HEK293T (cell line): ENCODE results near the gene DCUN1D2.

Experiments used
- CTCF ChIA-PET: fragments of 350-600 bp; formaldehyde crosslinking; extraction: SDS; loops from one replicate; lab custom pipeline; 2021; ENCODE audit warnings: antibody characterized with exemption, inconsistent platforms; lab: Yijun Ruan, JAX
- POLR2A ChIA-PET: fragments of 350-600 bp; formaldehyde crosslinking; extraction: SDS; loops from one replicate; lab custom pipeline; 2020; ENCODE audit warnings: antibody characterized with exemption, inconsistent platforms; lab: Yijun Ruan, JAX
- DNase-seq: peaks from one replicate; pipeline ENCODE4 v3.0.0; 2012; ENCODE audit warnings: mixed read lengths; ENCODE audit errors: extremely low spot score
- ARNT ChIP-seq: fragments of 450-650 bp; IDR thresholded peaks from 2 replicates; pipeline ENCODE4 v1.6.1; 2017; ENCODE audit warnings: mild to moderate bottlenecking
- BHLHE40 ChIP-seq: fragments of 450-650 bp; IDR thresholded peaks from 2 replicates; pipeline ENCODE4 v1.6.1; 2016; ENCODE audit warnings: mild to moderate bottlenecking, moderate library complexity, borderline replicate concordance
- CTBP1 ChIP-seq: fragments of 450-650 bp; IDR thresholded peaks from 2 replicates; pipeline ENCODE4 v1.6.1; 2016; ENCODE audit warnings: borderline replicate concordance
- ELF4 ChIP-seq: fragments of 450-650 bp; IDR thresholded peaks from 2 replicates; pipeline ENCODE4 v1.6.1; 2017; ENCODE audit warnings: antibody characterized with exemption
- FOXA1 ChIP-seq: fragments of 450-650 bp; IDR thresholded peaks from 2 replicates; pipeline ENCODE4 v1.6.1; 2016; ENCODE audit warnings: mild to moderate bottlenecking
- FOXK2 ChIP-seq: fragments of 450-650 bp; IDR thresholded peaks from 2 replicates; pipeline ENCODE4 v1.6.1; 2016; ENCODE audit warnings: mild to moderate bottlenecking
- FOXM1 ChIP-seq: fragments of 450-650 bp; IDR thresholded peaks from 2 replicates; pipeline ENCODE4 v1.6.1; 2017; ENCODE audit warnings: mild to moderate bottlenecking, borderline replicate concordance
- HDGF ChIP-seq: fragments of 450-650 bp; IDR thresholded peaks from 2 replicates; pipeline ENCODE4 v1.6.1; 2017; ENCODE audit warnings: antibody characterized with exemption, borderline replicate concordance
- L3MBTL2 ChIP-seq: fragments of 450-650 bp; conservative IDR thresholded peaks from 2 replicates; pipeline ENCODE4 v1.6.1; 2016; ENCODE audit warnings: mild to moderate bottlenecking
- LEF1 ChIP-seq: fragments of 450-650 bp; IDR thresholded peaks from 2 replicates; pipeline ENCODE4 v1.6.1; 2017; ENCODE audit warnings: mild to moderate bottlenecking, borderline replicate concordance
- NFRKB ChIP-seq: fragments of 450-650 bp; IDR thresholded peaks from 2 replicates; pipeline ENCODE4 v1.6.1; 2016; ENCODE audit warnings: mild to moderate bottlenecking, moderate library complexity
- SP1 ChIP-seq: fragments of 450-650 bp; IDR thresholded peaks from 2 replicates; pipeline ENCODE4 v1.6.1; 2017
- SUZ12 ChIP-seq: fragments of 450-650 bp; IDR thresholded peaks from 2 replicates; pipeline ENCODE4 v1.6.1; 2016; ENCODE audit warnings: mild to moderate bottlenecking
- TARDBP ChIP-seq: fragments of 450-650 bp; IDR thresholded peaks from 2 replicates; pipeline ENCODE4 v1.6.1; 2016
- ZNF384 ChIP-seq: fragments of 450-650 bp; IDR thresholded peaks from 2 replicates; pipeline ENCODE4 v1.6.1; 2016
- TF ChIP-seq, protein P1 (sequence below): fragments of 450-650 bp; IDR thresholded peaks from 2 replicates; pipeline ENCODE4 v1.6.1; 2016

DCUN1D2 gene

DNA sequence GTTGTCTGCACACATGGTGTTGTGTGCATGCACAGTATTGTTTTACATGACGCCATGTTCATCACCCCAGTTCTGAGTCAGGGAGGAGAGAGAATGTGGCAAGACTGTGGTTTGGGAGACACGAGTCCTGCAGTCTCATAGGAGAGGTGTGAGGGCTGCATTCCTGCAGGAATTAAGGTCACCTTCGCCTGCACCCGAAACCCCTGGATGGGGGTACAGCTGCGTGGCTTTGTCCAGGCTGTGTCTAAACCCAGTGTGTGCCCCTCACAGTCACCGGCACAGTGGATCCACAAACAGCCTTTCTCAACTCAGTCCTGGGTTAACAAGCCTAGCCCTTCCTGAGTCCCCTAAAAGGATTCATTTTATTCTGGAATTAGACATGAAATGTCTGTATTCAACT is 42.9 kb downstream of the DCUN1D2 start:
- POLR2A ChIA-PET, result no interaction called here
- TF ChIP-seq FOXK2, result no peak
- TF ChIP-seq ELF4, result no peak
- no peak for TF ChIP-seq FOXM1
- no peak for TF ChIP-seq ARNT
- no peak for TF ChIP-seq NFRKB
- TF ChIP-seq LEF1, result no peak
- no peak for TF ChIP-seq SP1
- TF ChIP-seq SUZ12, result no peak
- TF ChIP-seq BHLHE40, result no peak
- TF ChIP-seq L3MBTL2, result no peak
- no peak for TF ChIP-seq TARDBP
- no peak for TF ChIP-seq FOXA1
- TF ChIP-seq, protein P1, sequence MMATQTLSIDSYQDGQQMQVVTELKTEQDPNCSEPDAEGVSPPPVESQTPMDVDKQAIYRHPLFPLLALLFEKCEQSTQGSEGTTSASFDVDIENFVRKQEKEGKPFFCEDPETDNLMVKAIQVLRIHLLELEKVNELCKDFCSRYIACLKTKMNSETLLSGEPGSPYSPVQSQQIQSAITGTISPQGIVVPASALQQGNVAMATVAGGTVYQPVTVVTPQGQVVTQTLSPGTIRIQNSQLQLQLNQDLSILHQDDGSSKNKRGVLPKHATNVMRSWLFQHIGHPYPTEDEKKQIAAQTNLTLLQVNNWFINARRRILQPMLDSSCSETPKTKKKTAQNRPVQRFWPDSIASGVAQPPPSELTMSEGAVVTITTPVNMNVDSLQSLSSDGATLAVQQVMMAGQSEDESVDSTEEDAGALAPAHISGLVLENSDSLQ, result no peak
- TF ChIP-seq ZNF384, result no peak
- TF ChIP-seq CTBP1, result no peak
- TF ChIP-seq HDGF, result no peak
- CTCF ChIA-PET, result no interaction called here
- no peak for DNase-seq

DNA sequence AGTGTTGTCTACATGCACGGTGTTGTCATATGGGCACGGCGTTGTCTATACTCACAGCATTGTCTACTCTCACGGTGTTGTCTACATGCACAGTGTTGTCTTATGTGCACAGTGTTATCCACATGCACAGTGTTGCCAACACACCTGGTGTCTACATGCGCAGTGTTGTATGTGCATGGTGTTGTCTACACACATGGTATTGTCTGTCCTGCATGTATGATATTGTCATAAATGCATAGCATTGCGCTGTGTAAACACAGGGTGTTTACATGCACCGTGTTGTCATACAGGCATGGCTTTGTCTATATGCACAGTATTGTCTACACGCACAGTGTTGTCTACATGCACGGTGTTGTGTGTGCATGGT is 44.0 kb downstream of the DCUN1D2 start:
- POLR2A ChIA-PET, result no interaction called here
- DNase-seq, result no peak
- TF ChIP-seq FOXK2 (no peak), FOXM1 (no peak), SUZ12 (no peak), HDGF (no peak), TARDBP (no peak), NFRKB (no peak), SP1 (no peak), BHLHE40 (no peak), ARNT (no peak), CTBP1 (no peak), ZNF384 (no peak), L3MBTL2 (no peak), LEF1 (no peak)
- TF ChIP-seq, protein P1, result no peak
- CTCF ChIA-PET, result no interaction called here

- no peak for TF ChIP-seq L3MBTL2
- ChIA-PET CTCF (no interaction called here), POLR2A (no interaction called here)
- DNase-seq, result no peak
These were observed 44.6 kb downstream of the DCUN1D2 start for GRCh38 chr13:113445791-113446487.

DNA sequence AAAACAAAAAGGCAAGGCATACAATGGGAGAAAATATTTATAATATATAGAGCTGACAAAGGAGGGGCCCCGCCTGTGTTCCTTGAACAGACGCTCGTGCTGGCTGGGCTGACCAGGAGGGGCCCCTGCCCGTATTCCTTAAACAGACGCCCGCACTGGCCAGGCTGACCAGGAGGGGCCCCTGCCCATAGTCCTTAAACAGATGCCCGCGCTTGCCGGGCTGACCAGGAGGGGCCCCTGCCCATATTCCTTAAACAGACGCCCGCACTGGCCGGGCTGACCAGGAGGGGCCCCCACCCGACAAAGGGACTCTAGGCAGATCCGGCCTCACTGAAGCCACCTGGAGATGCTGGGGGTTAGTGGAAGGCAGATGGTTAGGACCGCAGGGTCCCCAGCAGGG is 46.5 kb downstream of the DCUN1D2 start:
- DNase-seq, result no peak
- TF ChIP-seq, protein P1, result no peak
- no peak for TF ChIP-seq FOXA1
- TF ChIP-seq FOXK2, result no peak
- no peak for TF ChIP-seq L3MBTL2
- TF ChIP-seq TARDBP, result no peak
- TF ChIP-seq LEF1, result no peak
- TF ChIP-seq FOXM1, result no peak
- no peak for TF ChIP-seq ELF4
- TF ChIP-seq HDGF, result no peak
- no peak for TF ChIP-seq BHLHE40
- CTCF ChIA-PET, result no interaction called here
- POLR2A ChIA-PET, result no interaction called here

GRCh38 chr13:113442985-113443362 is 47.5 kb downstream of the DCUN1D2 start:
- CTCF ChIA-PET, result no interaction called here
- no peak for DNase-seq
- TF ChIP-seq L3MBTL2, result no peak
- TF ChIP-seq CTBP1, result no peak
- TF ChIP-seq ELF4, result no peak
- TF ChIP-seq SUZ12, result no peak
- no peak for TF ChIP-seq BHLHE40
- TF ChIP-seq FOXK2, result no peak
- TF ChIP-seq FOXA1, result no peak
- no peak for TF ChIP-seq LEF1
- TF ChIP-seq ARNT, result no peak
- TF ChIP-seq SP1, result no peak
- no peak for TF ChIP-seq HDGF
- TF ChIP-seq FOXM1, result no peak
- TF ChIP-seq TARDBP, result no peak

GRCh38 chr13:113442354-113442984 is 48.0 kb downstream of the DCUN1D2 start:
- ChIA-PET CTCF (no interaction called here), POLR2A (no interaction called here)
- no peak for DNase-seq
- no peak for TF ChIP-seq ZNF384
- TF ChIP-seq LEF1, result no peak
- TF ChIP-seq ARNT, result no peak

More at GRCh38 chr13:113442985-113443362, 47.5 kb downstream of the DCUN1D2 start:
- POLR2A ChIA-PET, result no interaction called here
